ENCODE measurements around the gene TRPM1.

Gene TRPM1

DNA sequence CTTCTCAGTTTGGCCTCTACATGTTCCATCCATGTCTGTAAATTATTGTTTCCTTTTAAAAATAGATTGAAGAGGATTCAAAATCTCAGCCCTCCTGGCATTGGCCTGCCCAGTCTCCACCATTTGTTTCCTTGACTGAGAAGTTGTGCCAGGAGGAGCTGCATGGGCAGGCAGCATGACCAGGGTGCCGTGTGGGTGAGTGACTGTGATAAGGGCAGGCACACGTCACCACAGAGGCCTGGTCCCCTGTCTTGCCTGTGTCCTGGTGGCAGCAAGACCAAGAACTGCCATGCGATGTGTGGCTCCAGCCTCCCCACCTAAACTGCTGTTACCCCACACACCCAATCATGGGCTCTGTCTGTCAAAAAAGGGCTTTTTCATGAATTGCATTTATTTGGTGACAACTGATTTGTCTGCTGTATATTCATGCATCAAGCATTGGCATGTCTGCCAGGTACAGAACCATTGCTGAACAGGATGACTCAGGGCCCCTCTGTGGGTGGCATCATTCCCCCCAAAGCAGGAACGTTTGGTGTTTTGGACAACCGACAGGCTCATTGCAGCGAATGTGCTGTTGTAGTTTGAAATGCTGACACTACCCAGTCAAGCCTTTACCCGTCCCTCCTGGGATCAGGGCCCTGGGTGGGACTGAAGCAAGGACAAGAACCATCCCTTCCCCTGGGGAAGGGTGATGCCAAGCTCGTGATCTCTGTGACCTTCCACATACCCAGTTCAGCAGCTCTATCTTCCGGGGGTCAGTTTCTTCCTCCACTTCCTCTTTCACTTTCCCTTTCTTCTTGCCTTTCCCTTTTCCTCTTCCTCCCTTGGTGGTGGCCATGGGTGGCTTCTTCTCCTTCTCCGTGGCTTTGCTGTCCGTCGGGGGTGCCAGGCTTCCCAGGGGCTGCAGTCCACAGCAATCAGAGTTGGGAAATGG, 51.6 kb downstream of the TRPM1 start:
- DNase-seq (ENCODE audit: low read depth in 4 of 4, low spot score in 1 of 4): no peak

GRCh38 chr15:31049111-31049510, 52.4 kb downstream of the TRPM1 start:
- no peak for DNase-seq (ENCODE audit: low read depth in 4 of 4, low spot score in 1 of 4)

GRCh38 chr15:31047437-31047836, 54.1 kb downstream of the TRPM1 start:
- DNase-seq (ENCODE audit: low read depth in 4 of 4, low spot score in 1 of 4): no peak

- no peak for DNase-seq (ENCODE audit: low read depth in 4 of 4, low spot score in 1 of 4)
These were observed 54.7 kb downstream of the TRPM1 start for GRCh38 chr15:31046759-31047359.

DNA sequence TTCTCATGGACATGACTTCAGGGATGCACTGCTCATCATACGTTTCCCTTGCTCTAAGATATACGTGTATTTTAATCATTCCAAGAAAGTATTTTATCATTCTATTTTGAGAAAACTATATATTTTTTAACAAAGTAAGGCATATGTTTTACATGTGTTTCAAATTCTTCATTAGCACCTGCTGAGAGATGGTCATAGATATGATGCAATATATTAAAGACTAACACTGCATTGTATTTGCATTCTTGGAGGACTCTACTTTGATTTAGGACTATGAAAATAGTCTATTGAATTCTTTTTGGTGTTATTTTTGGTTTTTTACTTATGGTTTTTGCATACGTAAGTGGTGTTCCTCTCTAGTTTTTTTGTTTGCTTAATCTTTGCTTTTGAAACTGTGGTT, 55.9 kb downstream of the TRPM1 start:
- DNase-seq (ENCODE audit: low read depth in 4 of 4, low spot score in 1 of 4): no peak

DNA sequence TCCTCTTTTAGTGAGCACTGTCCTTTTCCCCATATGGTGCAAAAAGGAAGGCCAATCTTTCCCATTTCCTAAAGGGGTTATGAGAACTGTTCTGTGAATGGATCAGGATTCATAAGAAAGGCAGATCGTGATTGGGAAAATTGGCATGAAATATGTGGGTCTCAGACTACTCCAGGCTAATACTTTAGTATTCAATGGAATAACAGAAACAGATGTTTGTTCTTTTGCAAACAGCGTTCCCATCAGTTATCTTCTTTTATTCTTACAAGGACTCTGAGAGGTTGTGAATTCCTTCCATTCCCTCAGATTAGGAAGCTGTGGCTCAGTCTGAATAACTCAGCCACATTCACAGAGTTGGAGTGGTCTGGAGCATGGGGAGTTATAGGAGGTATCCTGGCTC, 58.8 kb downstream of the TRPM1 start:
- no peak for DNase-seq (ENCODE audit: low read depth in 4 of 4, low spot score in 1 of 4)

DNA sequence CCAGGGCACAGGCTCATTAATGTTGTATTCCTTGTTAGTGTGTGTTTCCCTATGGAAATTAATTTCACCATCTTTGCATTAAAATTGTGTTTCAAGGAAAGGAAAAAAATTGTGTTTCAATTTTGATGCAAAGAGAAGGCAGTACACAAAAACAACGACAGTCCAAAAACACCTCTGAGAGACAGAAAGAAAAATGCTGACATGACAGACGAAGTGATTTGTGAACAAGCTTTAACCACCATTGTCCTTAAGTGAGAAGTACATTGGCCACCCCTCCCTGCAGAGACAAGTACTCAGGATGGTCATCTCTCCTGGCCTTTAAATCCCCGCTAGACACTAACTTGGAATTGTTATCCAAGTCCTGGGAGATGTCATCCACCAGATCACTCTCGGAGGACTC, 59.9 kb downstream of the TRPM1 start:
- no peak for DNase-seq (ENCODE audit: low read depth in 4 of 4, low spot score in 1 of 4)

DNA sequence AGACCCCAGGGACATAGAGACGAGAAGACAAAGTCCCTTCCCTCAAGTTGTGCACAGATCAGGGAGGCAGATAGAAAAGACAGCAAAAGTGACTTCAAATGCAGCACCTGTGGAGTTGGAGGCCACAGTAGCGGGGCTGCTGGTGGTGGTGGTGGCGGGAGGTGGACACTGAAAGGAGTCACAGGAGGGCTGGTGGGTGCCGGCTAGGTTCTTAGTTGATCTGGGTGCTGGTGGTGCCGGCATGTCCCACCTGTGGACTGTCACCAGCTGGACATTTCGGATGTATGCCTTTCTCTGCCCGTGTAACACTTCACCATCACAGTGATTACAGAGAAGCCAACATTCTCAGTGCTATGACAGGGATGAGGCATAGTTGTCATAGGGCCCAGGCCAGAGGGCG, 60.9 kb downstream of the TRPM1 start:
- no peak for DNase-seq (ENCODE audit: low read depth in 4 of 4, low spot score in 1 of 4)

DNA sequence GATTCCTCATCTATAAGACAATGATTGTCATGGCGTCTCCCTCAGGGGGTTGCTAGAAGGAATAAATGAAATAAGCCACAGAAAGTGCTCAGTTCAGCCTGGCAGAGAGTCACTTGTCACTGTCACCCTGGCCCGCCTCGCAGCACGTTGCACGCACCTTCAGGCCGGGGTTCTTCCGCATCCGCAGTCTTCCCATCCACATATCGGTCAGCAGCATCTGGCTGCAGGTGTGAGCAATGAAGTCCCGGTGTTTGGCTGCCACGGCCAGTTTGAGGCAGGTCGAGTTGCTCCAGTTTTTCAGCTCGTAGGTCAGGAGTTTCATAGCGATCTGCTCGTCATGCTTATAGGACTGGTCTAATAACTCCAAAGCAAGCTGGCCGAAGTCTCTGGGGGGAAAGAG, 61.6 kb downstream of the TRPM1 start:
- DNase-seq (ENCODE audit: low read depth in 4 of 4, low spot score in 1 of 4): no peak

GRCh38 chr15:31037731-31038477, 63.6 kb downstream of the TRPM1 start:
- no peak for DNase-seq (ENCODE audit: low read depth in 4 of 4, low spot score in 1 of 4)

GRCh38 chr15:31036783-31037182, 64.7 kb downstream of the TRPM1 start:
- DNase-seq (ENCODE audit: low read depth in 4 of 4, low spot score in 1 of 4): no peak

GRCh38 chr15:31035610-31036009, 65.9 kb downstream of the TRPM1 start:
- DNase-seq (ENCODE audit: low read depth in 4 of 4, low spot score in 1 of 4): no peak

DNA sequence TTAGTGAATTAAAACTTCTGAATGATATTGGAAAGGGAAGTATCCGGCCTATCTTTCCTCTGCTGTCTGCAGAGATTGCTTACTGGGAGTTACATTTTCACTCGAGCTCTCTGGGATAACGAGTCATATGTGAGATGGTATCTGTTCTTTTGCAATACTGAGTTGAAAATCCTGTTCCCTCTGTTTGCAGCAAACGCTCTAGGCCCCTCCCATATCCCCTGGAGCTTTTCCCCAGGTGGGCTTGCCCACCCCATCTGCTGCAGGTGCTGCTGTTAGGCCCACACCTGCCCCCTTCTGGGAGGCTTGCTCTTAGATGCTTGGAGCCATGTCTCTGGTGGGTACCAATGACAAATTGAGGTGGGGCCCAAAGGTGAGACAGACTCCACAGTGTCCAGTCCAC, 67.4 kb downstream of the TRPM1 start:
- no peak for DNase-seq (ENCODE audit: low read depth in 4 of 4, low spot score in 1 of 4)

GRCh38 chr15:31032961-31033371, 68.6 kb downstream of the TRPM1 start:
- no peak for DNase-seq (ENCODE audit: low read depth in 4 of 4, low spot score in 1 of 4)

DNA sequence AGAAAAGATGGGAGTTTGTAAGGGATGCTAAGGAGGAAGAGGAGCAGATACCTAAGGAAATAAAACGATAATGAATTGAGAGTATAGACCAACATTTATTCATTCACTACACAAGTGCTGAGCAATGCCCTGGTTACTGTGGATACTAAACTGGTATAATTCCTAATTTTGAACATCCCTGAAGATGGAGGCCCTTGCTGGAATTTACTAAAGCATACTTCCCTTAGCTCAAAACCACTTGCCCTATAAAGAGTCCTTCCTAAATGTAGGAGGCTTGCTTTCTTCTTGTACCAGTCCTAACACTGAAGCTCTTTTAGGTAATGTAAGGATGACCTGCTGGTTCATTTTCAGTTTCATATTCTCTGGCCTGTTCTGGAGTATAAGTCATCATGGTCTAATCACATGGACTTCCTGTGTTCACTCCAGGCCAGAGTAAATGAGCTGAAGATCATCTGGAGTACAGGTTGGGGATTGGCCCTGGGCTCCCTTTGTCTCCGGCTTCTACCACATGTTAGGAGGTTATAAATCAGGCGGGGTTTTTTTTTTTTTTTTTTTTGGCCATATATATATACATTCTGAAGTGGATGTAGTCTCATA, 70.0 kb downstream of the TRPM1 start:
- no peak for DNase-seq (ENCODE audit: low read depth in 4 of 4, low spot score in 1 of 4)

DNA sequence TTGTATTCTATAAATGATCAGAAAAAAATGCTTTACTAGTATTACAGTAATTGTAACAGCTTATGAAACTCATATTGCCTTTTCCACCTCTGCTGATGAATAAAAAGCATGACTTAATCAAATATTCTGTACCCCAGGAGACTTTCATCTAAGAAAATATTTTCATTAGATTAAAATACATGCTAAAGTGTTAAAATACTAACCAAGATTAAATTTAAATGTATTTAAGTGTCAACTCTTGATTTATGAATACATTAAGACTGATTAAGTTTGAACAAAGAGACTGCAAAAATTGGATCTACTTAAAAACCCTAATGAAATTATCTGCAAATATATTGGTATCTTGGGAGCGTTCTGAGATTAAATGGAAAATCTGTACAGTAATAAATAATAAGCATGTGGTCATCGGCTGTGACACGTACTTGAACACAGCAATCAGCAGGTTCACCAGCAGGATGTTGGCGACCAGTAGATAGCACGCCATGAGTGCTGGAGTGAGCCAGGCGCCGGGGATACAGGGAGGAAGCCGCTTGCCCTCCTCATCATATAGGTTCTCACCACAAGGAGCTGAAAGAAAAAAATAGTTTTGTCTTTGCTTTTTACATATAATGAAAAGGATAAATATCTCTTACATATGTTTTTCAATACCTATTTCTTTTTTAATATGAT, 73.5 kb downstream of the TRPM1 start:
- no peak for DNase-seq (ENCODE audit: low read depth in 4 of 4, low spot score in 1 of 4)

DNA sequence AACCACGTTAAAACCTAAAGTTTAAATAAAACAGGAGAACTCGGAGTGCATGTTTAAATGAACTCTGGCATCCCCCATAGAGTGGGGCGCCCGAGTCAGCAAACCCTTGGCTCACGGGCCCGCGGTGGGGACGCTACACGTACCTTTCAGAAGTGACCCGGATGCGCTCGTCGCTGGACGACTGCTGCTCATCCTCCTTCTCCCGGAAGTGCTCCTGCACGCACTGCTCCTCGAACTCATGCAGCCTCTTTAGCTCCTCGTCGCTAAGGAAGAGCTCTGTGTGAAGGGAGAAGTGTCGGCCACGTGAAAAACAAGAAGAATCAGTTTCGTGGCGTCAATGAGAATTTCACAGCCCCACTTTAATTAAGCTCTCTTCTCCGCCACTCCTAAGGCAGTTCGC, 75.5 kb downstream of the TRPM1 start:
- DNase-seq (ENCODE audit: low read depth in 4 of 4, low spot score in 1 of 4): no peak

DNA sequence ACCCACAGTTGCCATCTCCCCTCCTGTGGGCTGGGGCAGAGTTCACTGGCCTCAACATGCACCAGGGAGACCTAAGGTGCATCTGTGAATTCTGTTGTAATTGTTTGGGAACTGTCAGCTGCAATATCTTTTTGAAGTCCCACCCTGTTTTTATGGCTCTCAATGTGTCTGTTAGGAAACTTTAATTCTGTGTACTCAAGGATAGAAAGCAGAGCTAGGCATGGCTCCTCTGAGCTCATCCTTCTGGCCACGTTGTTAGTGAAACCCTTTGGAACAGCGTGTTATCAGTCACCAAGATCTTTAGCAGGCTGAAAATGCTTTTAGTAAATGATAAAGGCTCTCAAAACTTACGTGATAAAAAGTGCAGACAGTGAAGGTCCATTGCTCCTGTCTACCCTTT, 76.5 kb downstream of the TRPM1 start:
- no peak for DNase-seq (ENCODE audit: low read depth in 4 of 4, low spot score in 1 of 4)

- DNase-seq (ENCODE audit: low read depth in 4 of 4, low spot score in 1 of 4): no peak
These were observed 77.2 kb downstream of the TRPM1 start for GRCh38 chr15:31024330-31024729.

DNA sequence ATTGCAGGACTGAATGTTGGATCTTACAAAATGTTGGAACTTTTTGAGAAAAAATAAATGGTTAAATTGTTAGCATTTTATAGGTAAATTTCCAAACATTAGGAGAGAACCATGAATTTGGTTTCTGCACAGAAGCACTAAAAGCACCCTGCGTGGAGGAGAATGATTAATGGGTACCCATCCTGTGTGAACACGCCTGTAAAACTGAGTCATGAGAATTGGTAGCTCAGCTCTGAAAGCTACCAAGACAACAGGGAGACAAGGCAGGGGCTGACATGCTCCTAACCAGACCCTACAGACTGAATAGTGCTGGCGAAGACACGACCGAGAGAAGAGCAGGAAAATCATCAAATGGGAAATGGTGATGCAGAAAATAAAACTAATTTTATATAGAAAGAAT, 77.7 kb downstream of the TRPM1 start:
- DNase-seq (ENCODE audit: low read depth in 4 of 4, low spot score in 1 of 4): no peak

GRCh38 chr15:31021067-31021665, 80.4 kb downstream of the TRPM1 start:
- no peak for DNase-seq (ENCODE audit: low read depth in 4 of 4, low spot score in 1 of 4)

Measured in stimulated activated CD4-positive, alpha-beta T cell treated with anti-CD3 and anti-CD28 coated beads, Interleukin-1b, Interleukin-23, amount 100 ng/mL, for 24 hours (primary cell).